LHCN-M2 (cell line): ENCODE measurements around the gene ARID1B. TPM values are rescaled to one million over a fixed set of nuclear protein-coding genes. Genes with fewer than 3 reads are reported as not detected.
"Not testable (repeated sequence)": the region's sequence is repeated elsewhere in the genome, so short reads cannot be mapped to it uniquely, and the experiment has no call there.

Source experiments
- DNase-seq: peaks from one replicate; pipeline ENCODE4 v3.0.0-alpha.2; 2012; ENCODE audit warnings: low read depth
- total RNA-seq: library from RNA; depleted of rRNA; stranded (reverse); fragments of >200 nt; gene quantifications from 2 replicates; pipeline ENCODE4 v1.2.3, GENCODE V29; 2014

ARID1B gene
- total RNA-seq, 1 experiment from 2014 or later: 19.0 TPM

- no peak for DNase-seq
These were observed 347.5 kb downstream of the ARID1B start for GRCh38 chr6:157124485-157125254.

GRCh38 chr6:157125531-157125930 is 348.4 kb downstream of the ARID1B start:
- DNase-seq: no peak

DNA sequence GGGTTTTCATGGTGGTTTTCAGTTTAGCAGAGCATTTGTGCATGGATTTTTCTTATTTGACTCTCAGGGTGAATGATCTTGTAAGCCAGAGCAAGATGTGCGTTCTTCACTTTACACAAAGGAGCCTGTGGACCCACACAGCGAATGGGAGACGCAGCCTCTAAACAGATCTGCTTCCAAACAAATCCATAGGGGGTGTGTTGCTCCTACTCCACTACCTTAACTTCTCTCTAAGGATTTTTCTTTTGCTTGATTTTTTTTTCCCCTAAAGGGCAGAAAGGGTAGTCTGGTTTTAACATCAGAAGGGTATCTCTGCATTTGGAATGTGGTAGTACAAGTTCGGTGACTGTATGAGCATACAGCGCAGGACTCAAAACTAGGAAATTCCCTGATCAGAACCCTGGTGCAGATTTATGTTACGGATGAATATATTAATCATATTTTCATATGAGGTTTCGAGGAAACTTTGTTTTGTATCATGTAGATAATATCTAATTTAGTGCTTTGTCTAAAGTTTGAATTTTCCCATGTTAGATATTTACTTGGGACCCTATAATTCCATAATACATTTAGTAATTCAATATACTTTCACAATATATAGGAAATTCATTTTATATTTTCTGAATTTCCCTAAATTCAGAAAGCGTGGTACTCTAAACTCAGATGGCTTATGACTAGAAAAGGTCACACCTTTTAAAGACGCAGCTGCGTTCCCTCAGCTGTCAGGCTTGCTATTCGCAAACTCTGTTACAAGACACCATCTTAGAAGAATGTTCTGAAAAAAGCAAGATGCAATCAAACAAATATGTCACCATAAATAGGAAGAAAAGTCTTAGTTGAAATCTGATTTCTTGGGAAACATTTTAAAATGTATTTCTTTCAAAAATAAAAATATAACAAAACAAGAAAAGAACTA is 349.3 kb downstream of the ARID1B start:
- DNase-seq: no peak

DNA sequence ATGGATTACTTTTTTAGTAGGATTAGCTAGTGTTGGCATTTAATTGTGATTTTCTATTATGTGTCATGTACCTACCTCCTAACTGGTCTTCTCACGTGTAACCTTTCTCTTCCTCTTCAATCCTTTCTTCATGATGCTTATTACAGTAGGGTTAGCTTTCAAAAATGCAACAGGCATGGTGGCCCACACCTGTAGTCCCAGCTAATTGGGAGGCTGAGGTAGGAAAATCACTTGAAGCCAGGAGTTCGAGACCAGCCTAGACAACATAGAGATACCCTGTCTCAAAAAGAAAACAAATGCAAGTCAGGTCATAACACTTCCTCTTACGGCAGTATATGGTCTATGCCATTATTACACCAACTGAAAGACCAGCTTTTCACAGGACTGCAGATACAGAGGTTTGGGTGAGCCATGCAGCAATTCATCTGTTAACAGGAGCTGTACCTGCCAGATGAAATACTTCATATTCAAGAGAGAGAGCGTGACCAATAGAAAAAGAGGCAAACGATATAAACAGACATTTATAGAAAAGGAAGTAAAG is 351.1 kb downstream of the ARID1B start:
- DNase-seq: no peak

DNA sequence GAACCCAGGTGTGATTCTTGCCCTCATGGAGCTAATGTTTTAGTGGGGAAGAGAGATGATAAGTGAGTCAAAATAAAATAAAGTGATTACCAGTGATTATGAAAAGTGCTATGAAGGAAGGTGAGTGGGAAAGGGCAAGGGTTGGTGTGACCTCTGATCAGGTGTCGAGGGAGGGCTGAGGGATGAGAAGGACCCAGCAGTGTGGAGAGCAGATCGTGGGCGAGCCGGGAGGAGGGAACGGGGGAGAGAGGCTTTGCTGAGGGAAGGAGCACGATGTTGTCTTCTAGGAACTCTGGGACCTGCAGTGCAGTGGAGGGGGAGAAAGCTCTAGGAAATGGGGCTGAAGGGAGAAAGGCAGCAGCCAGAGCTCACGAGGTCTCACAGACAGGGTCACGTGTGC is 354.1 kb downstream of the ARID1B start:
- DNase-seq: no peak

- DNase-seq: no peak
These were observed 356.7 kb downstream of the ARID1B start for GRCh38 chr6:157133856-157134255.

- DNase-seq: no peak
These were observed 357.3 kb downstream of the ARID1B start for GRCh38 chr6:157134402-157135047.

GRCh38 chr6:157135691-157136090 is 358.5 kb downstream of the ARID1B start:
- no peak for DNase-seq

DNA sequence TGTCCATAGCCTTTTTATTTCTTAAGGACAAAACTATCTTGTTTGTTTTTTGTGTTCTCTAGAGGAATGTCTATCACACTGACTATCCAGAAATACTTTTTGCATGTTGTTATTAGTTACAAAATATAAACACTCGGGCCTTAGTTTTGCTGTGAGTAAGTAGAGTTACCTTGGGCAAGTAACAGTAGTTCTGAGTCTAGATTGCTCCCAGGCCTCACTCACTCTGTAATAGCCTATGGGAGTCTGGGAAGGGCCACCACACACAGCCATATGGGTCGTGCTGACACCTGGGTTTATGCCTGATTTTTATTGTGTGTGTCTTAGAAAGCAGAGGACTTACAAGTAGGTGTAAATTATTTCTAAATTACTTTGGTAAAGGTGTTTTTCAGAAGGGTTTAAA is 360.3 kb downstream of the ARID1B start:
- DNase-seq: no peak

DNA sequence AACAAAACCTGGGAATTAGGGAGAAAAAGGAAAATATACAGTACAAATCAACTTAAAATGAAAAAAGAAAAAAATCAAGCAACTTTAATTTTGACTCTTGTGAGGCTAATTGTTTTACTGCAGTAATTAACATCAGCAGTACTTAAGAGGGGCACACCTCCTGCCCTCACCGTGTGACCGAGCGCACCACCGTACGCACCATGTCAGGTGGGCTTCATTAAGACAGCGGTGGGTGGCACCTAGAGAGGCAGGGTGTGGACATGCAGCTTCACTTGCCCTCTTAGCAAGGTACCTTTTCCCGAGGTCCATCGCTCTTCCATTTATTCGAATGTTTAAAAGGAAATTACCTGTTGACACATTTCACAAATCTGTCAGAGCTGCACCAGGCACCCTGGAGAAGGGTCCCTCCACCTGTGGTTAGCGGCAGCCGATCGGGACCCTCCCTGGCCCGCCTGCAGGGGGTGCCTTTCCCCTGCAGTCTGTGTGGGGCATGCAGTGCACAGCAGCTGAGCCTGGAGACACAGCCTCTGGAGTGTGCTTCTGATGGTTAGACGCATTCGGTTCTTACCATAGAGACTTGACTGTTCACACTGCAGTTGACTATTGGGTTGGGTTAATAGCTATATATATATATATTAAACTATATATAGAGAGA is 362.0 kb downstream of the ARID1B start:
- DNase-seq: no peak

- peak; percentile 89 for DNase-seq
These were observed 366.2 kb downstream of the ARID1B start for GRCh38 chr6:157143171-157143889.

DNA sequence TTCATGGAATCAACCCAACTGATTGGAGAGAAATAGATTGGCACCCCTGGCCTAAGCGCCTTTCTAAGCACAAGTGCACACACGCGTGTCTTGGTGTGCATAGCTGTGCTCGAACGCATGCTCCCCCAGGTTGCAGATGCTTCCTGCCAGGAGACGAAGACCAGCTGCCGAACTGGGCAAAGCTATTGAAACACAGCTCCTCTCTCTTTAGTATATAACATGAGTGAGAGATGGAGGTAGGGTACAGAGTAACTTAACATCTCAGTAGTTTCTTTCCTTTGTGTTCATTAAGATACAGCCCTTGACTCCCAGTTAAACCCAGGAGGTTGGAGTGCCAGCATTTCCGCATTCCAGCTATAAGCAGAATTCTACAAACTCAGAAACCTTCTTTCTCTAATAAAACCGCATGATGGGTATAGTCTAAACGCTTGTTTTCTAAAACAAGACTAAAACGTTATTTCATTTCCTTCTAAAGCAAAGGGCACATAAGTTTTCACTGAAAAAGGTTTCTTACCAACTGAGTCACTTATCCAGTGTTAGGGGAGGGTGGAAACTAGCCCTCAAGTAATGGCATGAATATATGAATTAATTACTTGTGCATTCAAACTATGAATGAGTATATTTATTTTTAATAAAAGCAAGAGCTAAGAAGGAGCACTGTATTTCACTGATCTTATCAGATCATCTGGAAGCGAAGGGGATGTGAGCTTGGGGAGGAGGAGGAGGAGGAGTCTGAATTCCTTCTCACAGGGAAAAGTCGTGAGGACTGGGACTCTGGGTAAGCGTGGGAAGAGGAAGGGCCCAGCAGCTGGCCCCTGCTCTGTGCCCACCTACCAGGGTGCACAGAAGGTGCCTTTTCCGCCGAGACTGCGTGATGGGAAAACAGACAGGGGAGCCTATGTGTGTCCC is 367.0 kb downstream of the ARID1B start:
- DNase-seq: no peak

DNA sequence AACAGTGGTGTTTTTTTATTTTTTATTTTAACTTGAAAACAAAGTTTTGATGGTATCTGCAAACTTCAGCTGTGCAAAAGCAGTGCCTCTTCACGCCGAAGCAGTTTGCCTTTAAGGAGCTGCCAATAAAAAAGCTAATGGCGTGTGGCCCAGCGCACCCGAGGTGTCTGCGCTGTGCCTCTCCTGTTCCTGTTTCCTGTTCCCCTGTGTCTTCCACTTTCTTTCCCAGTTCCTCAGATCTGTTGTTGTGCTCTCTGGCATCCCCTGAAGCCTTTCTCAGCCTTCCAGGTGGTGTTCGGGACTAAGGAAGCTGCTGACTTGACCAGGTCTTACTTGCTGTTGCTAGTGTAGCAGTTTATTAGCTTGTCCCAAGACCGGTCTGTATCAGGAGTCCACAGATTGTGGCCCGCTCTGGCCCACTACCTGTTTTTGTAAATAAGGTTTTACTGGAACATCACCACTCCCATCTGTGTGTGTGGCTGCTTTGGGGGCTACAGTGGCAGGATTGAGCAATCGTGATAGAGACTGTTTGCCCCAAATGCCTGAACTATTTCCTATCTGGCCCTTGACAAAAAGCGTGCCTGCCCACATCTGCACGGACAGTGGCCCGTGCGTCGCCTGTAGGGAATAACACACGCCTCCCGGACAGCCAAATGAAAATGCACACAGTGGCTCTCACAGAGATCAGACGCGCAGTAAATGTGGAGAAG is 367.8 kb downstream of the ARID1B start:
- DNase-seq: no peak

GRCh38 chr6:157145656-157146285 is 368.6 kb downstream of the ARID1B start:
- DNase-seq: no peak

GRCh38 chr6:157147054-157148026 is 370.2 kb downstream of the ARID1B start:
- DNase-seq: not testable (repeated sequence)

GRCh38 chr6:157148391-157149323 is 371.5 kb downstream of the ARID1B start:
- peak; percentile 99 for DNase-seq
